HG03565 (cell line): ENCODE measurements around the gene CAMTA1.

Experiments
- ATAC-seq: cut with Tn5 transposase; IDR thresholded peaks from one replicate; pipeline ENCODE4 v1.9.1; 2021; ENCODE audit warnings: mild to moderate bottlenecking, moderate library complexity; ENCODE audit not compliant: unreplicated experiment

Gene CAMTA1

DNA sequence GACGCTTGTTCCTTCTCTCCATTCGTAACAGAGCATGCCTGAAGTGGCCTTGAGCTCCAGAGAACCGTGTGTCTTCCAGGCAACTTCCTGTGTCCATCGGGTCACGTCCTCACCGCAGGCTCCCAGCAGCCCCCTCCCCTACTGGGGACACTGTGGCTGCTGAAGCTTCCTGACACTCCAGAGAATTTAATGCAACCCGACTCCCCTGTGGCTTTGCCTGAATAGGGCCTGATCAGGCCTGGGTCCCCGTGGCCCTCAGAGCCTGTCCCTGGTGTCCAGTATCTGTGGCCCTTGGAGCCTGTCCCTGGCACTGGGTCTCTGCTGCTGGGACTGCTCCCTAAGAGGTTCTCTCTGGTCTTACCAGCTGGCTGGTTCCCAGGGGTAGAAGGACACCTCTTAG is 766.2 kb downstream of the CAMTA1 start:
- ATAC-seq, result no peak

DNA sequence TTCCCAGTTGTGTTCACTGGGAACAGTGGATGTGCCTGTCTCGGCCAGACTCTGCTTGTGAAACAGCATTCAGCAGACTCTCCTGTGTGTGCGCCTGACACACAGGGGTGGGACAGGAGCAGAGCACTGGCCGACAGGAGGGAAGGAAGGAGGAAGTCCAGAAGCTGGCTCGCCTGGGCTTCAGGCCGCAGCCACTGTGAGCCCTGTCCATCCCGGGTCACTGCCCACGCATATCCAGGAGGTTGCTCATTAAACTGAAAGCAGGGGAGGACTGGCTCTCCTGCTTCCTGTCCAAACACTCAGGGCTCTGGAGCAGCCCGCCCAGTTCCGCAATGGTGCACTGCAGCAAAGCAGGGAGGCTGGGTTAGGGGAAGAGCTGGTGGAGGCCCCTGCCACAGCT is 767.1 kb downstream of the CAMTA1 start:
- no peak for ATAC-seq

DNA sequence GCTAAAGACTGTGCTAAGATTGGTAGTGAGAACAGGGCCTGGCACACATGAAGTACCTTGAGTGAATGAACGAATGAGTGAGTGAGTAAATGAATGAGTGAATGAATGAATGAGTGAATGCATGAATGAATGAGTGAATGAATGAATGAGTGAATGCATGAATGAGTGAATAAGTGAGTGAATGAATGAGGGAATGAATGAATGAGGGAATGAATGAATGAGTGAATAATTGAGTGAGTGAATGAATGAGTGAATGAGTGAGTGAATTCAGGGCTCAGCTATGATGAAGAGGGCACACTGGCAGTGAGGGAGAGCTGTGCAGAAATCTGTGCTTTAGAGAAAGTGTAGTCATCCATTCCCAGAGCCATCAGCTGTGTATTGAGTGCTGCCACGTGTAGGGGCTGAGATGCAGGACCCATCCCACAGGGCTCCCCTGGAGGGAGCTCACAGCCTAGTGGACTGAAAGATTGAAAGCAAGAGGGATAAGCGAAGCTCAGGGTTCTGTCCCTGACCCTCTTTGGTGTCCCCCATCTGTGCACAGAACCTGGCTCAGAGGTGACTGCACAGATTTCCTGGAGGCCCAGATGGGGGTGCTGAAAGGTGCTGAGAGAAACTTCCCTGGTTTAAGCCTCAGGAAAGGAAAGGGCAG is 767.9 kb downstream of the CAMTA1 start:
- ATAC-seq, result no peak

DNA sequence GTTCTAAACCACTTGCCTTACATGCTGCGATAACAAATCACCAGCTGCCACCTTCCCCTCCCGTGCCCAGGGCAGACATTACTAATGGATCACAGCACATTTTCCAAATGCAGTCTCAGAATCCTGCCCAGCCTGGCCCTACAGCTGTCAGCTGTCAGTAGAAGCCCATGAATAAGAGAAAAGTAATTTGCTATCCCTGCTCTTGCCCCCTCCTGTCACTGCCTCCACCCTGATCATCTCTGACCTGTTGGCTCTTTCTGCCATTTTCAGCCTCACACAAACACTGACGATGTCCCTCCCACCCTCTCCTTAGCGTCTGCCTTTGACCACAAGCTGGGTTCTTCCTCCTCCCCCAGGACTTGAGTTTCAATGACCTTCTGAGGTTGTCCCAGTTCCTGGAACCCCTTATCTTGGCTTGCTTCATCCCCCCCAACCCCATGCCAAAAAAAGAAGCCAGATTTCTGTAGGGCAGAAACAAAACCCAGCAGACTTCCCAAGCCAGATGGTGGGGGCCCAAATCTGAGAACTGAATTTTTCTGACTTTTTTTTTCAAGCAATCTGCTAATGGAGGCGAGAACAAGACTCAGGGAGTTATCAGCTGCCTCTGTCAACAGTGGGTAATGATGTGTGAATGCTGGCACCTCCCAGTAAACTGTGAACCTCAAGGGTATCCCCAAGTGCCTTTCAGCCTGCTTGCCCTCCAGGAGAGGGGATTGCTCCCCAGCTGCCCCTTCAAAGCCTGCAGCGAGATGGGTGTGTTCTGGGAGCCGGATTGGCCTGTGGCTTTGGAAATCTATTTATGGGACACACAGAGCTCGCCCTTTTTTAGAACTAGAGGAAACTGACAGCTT is 769.4 kb downstream of the CAMTA1 start:
- ATAC-seq, result no peak

- ATAC-seq, result no peak
These were observed 770.3 kb downstream of the CAMTA1 start for GRCh38 chr1:7555391-7556185.

DNA sequence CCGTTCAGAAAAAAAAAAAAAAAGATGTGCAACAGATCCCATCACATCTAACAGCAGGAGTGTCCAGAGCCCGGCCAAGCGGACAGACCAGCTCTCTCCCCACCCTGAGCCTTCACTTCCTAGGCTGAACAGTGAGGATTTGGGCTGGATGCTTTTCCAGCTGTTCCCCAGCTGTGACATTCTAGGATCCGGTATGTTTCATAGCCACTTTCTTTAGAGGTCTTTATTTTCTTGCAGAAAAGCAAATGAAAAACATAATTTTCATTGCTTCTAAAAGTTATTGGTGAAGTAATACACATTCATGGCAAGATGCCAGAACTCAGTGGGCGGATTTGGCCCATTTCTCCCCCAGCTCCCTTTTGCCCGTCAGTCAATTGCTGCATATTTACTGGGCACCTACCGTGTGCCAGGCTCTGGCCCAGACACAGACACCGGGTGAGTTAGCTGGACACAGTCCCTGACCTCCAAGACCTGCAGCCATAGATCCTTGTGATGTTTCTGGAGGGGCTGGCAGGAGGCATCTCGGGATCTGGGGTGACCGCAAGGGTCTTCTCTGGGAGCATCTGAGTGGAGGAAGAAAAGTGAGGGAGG is 772.1 kb downstream of the CAMTA1 start:
- no peak for ATAC-seq

DNA sequence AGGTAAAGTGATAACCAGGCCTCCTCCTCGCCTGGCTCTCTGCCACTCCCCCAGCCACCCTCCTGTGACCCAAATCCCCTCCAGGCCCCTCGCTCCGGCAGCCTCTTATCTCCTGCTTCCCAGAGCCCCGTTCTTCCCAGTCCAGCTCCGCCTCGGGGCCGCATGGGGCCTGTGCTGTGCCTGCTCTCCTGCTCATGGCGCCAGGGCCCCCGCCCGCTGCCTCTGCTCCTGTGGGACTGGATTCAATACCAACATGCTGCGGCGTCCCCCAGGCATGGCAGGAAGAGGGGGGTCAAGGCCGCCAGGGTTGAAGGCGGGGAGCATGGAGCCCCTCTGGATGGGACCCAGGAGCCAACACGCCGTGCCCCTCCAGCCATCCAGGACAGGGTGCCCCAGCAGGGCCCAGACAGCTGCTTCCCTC is 772.8 kb downstream of the CAMTA1 start:
- ATAC-seq, result no peak

GRCh38 chr1:7558481-7558880 is 773.2 kb downstream of the CAMTA1 start:
- ATAC-seq, result no peak

DNA sequence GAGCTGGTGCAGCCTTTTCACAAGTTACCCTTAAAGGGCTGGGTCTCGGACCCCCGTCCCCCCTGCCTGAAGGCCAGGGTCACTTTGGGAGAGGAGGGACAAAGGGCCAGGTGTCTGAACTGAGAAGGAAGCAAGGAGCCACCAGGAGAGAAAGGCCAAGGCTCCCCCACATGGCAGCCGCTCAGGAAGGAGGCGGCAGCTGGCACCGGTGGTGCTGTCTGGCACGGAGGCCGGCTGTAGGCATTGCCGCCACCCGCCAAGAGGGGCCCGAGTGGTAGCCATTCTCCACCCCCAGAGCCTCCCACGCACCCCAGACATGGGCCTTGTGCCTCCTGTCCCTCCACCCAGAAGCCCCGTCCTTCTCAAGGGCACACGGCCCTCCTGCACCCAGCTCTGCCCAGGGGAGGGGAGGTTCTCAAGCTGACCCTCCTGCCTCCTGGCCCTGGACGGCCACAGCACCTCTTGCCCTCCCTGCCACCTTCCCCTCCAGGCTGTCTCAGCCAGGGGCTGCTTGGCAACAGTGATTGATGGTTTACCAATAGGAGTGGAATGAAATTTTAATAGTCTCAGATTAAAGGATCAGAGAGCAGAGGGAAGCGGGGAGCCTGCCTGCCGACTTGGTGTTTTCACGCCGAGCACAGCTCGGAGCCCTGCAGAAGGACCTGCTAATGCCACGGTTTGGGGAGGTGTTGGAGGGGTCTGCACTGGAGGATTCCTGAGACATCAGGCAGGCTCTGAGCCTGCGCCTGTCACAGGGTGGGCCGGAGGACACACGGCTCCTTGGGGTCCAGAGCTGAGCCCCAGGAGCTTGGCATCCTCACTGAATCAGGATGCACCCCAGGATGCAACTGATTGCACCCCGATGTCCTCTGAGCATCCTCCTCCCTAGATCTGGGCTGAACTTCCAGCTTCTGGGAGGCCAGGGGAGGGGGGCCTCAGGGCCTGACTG is 773.9 kb downstream of the CAMTA1 start:
- ATAC-seq, result no peak

DNA sequence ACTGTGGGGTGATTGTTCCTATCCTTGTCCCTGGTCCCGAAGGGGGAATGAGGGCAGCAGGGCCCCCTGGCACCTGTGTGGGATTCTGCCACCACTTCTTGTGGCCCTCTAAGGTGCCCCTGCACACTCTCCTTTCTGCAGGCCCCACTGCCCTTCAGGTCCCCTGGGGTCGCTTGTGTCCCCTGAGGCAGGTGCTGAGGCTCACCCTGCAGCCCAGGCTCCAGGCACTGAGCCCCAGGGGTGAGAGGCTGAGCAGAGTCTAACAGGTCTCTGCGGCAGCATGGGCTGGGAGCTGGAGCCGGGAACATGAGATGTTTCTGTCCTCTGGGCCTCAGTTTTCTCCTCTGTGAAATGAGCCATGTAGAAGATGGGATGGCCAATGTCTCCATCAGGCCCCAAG is 774.9 kb downstream of the CAMTA1 start:
- ATAC-seq, result no peak

DNA sequence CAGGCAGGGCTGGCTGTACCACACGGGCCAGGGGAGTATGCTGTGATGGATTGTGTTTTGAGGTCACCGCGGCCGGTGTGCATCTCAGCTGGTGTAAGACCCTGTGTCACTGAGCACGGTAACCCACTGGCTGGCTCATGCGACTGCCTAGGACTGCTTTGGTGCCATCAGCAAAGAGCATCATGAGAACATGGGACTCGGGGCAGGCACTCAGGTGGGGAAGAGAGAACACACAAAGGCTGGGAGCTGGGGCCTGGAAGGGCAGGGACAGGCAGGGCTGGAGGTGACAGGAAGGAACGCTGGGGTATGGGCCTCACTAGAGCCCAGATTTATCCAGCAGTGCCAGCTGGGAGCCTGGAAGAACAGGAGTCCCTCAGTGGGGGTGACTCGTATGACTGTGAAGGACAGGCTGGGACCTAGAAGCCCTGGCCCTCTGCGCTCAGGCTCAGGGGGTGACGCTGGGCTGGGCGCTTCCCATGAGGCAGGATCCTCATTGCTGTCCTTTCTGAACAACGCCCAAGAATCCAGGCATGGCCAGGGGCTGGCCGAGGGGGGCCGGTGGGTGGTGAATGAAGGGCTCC is 775.4 kb downstream of the CAMTA1 start:
- ATAC-seq, result no peak

GRCh38 chr1:7561331-7561921 is 776.2 kb downstream of the CAMTA1 start:
- ATAC-seq, result no peak

- no peak for ATAC-seq
These were observed 776.9 kb downstream of the CAMTA1 start for GRCh38 chr1:7561936-7562728.

- no peak for ATAC-seq
These were observed 777.7 kb downstream of the CAMTA1 start for GRCh38 chr1:7562729-7563605.

GRCh38 chr1:7564137-7564536 is 778.9 kb downstream of the CAMTA1 start:
- ATAC-seq, result no peak

DNA sequence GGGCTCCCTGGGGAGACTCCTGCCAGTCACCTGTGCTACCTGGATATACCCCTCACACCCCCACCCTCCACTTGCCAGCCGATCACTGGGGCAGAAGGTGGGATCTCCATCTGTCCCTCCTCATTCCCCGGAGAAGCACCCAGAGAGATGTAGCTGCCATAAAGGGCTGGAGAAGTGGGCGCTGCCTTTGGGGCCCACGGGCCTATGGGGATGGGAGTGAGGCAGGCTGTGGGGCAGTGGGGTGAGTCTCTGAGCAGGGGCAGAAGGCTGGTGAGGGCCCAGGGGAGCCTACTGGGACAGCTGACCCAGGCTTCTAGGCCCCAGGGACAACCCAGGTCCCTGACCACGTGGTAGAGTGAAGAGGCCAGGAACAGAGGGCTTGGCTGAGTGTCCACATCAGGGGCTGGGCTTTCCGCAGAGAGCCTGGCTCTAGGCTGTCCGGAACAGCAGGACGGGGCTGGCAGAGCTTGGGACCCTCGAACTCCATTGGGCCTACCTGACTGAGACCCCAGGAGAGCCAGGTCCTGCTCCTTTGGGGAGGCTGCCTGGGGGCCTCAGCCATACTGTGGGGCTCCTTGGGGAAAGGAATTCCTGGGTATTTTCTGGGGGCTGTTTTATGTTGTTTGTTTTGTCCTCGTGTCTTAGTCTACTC is 780.0 kb downstream of the CAMTA1 start:
- no peak for ATAC-seq
